Naive B cell (primary cell): ENCODE measurements around the gene MAGI2. TPM values are rescaled to one million over a fixed set of nuclear protein-coding genes. Genes with fewer than 3 reads are reported as not detected.
"Not testable (repeated sequence)": the region's sequence is repeated elsewhere in the genome, so short reads cannot be mapped to it uniquely, and the experiment has no call there.

Experiments used
- ATAC-seq, 2 donors: fragments of 150-1000 bp; cut with Tn5 transposase; 2 replicates each; pipeline ENCODE4 v1.10.0; 2021; ENCODE audit warnings: low read depth in 2 of 2, mild to moderate bottlenecking in 2 of 2, moderate library complexity in 2 of 2
- DNase-seq: peaks from one replicate; pipeline ENCODE4 v3.0.0; 2022
- H3K27ac Mint-ChIP-seq, 6 donors: one replicate each; pipeline ENCODE4 v1.8.0; 2020 to 2022; ENCODE audit warnings: mild to moderate bottlenecking in 6 of 6, mixed read lengths in 6 of 6, moderate library complexity in 5 of 6, inconsistent platforms in 2 of 6
- H3K27me3 Mint-ChIP-seq, 3 donors: one replicate each; pipeline ENCODE4 v1.8.0; 2021 to 2022; ENCODE audit warnings: mixed read lengths in 3 of 3, mild to moderate bottlenecking in 1 of 3
- H3K36me3 Mint-ChIP-seq, 2 donors: one replicate each; pipeline ENCODE4 v1.8.0; 2020 to 2022; ENCODE audit warnings: mixed read lengths in 2 of 2, inconsistent platforms in 1 of 2, mild to moderate bottlenecking in 1 of 2
- H3K4me1 Mint-ChIP-seq, 3 donors: one replicate each; pipeline ENCODE4 v1.8.0; 2020 to 2022; ENCODE audit warnings: mixed read lengths in 3 of 3, inconsistent platforms in 1 of 3, mild to moderate bottlenecking in 1 of 3, moderate library complexity in 1 of 3
- H3K4me3 Mint-ChIP-seq, 8 donors: one replicate each; pipeline ENCODE4 v1.8.0; 2020 to 2022; ENCODE audit warnings: mild to moderate bottlenecking in 8 of 8, mixed read lengths in 8 of 8, moderate library complexity in 8 of 8, inconsistent platforms in 2 of 8
- H3K9me3 Mint-ChIP-seq, 7 donors: one replicate each; pipeline ENCODE4 v1.8.0; 2020 to 2022; ENCODE audit warnings: mixed read lengths in 7 of 7, mild to moderate bottlenecking in 5 of 7, inconsistent platforms in 2 of 7, moderate library complexity in 1 of 7
- polyA plus RNA-seq, 6 donors: library from polyadenylated mRNA; unstranded; fragments of 300-500 nt; fragmentation: Illumina TruSeq; gene quantifications; one replicate each; pipeline ENCODE4 v1.2.3, GENCODE V29; 2021; ENCODE audit warnings: low read depth in 6 of 6

The MAGI2 gene
- polyA plus RNA-seq, 6 donors from 2014 or later, result 0.04 to 0.06 (median 0.04) TPM; not detected in 3

GRCh38 chr7:78967561-78967960, 485.9 kb downstream of the MAGI2 start:
- ATAC-seq, H3K4me3 Mint-ChIP-seq, H3K4me1 Mint-ChIP-seq, H3K27ac Mint-ChIP-seq, H3K9me3 Mint-ChIP-seq, DNase-seq, H3K36me3 Mint-ChIP-seq, H3K27me3 Mint-ChIP-seq: not testable (repeated sequence)

DNA sequence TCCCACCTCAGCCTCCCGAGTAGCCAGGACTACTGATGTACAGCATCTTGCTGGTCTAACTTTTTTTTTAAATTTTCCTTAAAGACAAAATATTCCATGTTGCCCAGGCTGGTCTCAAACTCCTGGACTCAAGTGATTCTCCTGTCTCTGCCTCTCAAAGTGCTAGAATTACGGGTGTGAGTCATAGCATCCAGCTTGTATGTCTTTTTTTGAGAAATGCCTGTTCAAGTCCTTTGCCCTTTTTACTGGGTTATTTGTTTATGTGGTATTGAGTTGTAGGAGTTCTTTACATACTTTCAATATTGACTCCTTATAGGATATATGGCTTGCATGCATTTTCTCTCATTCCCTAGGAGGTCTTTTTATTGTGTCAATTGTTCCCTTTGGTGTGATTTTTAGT, 486.4 kb downstream of the MAGI2 start:
- no peaks in the 10 kb centered on the region for H3K4me1 Mint-ChIP-seq
- ATAC-seq (no peak), DNase-seq (no peak)
- peaks cover 0 to 6% (median 0%) of the 10 kb centered on the region in 7 donors for H3K9me3 Mint-ChIP-seq
- no peaks in the 10 kb centered on the region for H3K27me3 Mint-ChIP-seq
- H3K27ac Mint-ChIP-seq, result no peak overlapping the region
- H3K36me3 Mint-ChIP-seq, result no peaks in the 10 kb centered on the region
- no peak overlapping the region for H3K4me3 Mint-ChIP-seq

GRCh38 chr7:78959477-78959876, 494.0 kb downstream of the MAGI2 start:
- no peaks in the 10 kb centered on the region for H3K27me3 Mint-ChIP-seq
- H3K27ac Mint-ChIP-seq, result no peak overlapping the region
- no peaks in the 10 kb centered on the region for H3K4me1 Mint-ChIP-seq
- ATAC-seq (no peak), DNase-seq (no peak)
- no peak overlapping the region for H3K4me3 Mint-ChIP-seq
- H3K36me3 Mint-ChIP-seq, result no peaks in the 10 kb centered on the region
- peaks cover 0 to 4% (median 1%) of the 10 kb centered on the region in 7 donors for H3K9me3 Mint-ChIP-seq

GRCh38 chr7:78955329-78955728, 498.1 kb downstream of the MAGI2 start:
- H3K4me1 Mint-ChIP-seq, result no peaks in the 10 kb centered on the region
- no peak overlapping the region for H3K27ac Mint-ChIP-seq
- no peaks in the 10 kb centered on the region for H3K36me3 Mint-ChIP-seq
- DNase-seq, result no peak
- peaks cover 0 to 12% (median 1%) of the 10 kb centered on the region in 7 donors for H3K9me3 Mint-ChIP-seq
- ATAC-seq, result no peak
- no peak overlapping the region for H3K4me3 Mint-ChIP-seq
- no peaks in the 10 kb centered on the region for H3K27me3 Mint-ChIP-seq

GRCh38 chr7:78953726-78954363, 499.6 kb downstream of the MAGI2 start:
- no peaks in the 10 kb centered on the region for H3K36me3 Mint-ChIP-seq
- no peak overlapping the region for H3K27ac Mint-ChIP-seq
- no peak overlapping the region for H3K4me3 Mint-ChIP-seq
- no peaks in the 10 kb centered on the region for H3K27me3 Mint-ChIP-seq
- no peaks in the 10 kb centered on the region for H3K4me1 Mint-ChIP-seq
- peaks cover 0 to 12% (median 1%) of the 10 kb centered on the region in 7 donors for H3K9me3 Mint-ChIP-seq
- ATAC-seq (no peak), DNase-seq (no peak)

- no peaks in the 10 kb centered on the region for H3K27me3 Mint-ChIP-seq
- no peak overlapping the region for H3K27ac Mint-ChIP-seq
- H3K4me3 Mint-ChIP-seq, result no peak overlapping the region
- no peaks in the 10 kb centered on the region for H3K4me1 Mint-ChIP-seq
- ATAC-seq (no peak), DNase-seq (no peak)
- H3K9me3 Mint-ChIP-seq, result peaks cover 0 to 12% (median 1%) of the 10 kb centered on the region in 7 donors
- H3K36me3 Mint-ChIP-seq, result no peaks in the 10 kb centered on the region
Observed at GRCh38 chr7:78953090-78953489, 500.4 kb downstream of the MAGI2 start.

- Mint-ChIP-seq H3K27me3 (no peaks in the 10 kb centered on the region), H3K4me3 (no peak overlapping the region), H3K9me3 (peaks cover 0 to 4% (median 0%) of the 10 kb centered on the region in 7 donors), H3K27ac (no peak overlapping the region), H3K36me3 (no peaks in the 10 kb centered on the region), H3K4me1 (no peaks in the 10 kb centered on the region)
- ATAC-seq, result no peak
- no peak for DNase-seq
Observed at GRCh38 chr7:78939669-78940068, 513.8 kb downstream of the MAGI2 start.

DNA sequence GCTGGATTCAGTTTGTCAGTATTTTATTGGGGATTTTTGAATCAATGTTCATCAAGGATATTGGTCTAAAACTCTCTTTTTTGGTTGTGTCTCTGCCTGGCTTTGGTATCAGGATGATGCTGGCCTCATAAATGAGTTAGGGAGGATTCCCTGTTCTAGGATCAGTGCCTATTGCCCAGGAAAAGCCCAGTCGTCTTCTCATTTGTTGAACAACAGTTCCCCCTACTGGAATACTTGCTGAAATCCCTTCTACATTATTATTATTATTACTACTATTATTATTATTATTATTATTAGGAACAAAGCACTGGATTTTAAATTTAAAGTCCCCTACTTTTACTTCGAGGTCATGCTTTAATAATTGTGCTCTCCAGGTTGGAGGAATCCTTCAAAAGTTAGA, 528.9 kb downstream of the MAGI2 start:
- DNase-seq (no peak), ATAC-seq (no peak)
- Mint-ChIP-seq H3K4me3 (no peak overlapping the region), H3K9me3 (peaks cover 0 to 3% (median 0%) of the 10 kb centered on the region in 7 donors), H3K4me1 (no peaks in the 10 kb centered on the region), H3K36me3 (no peaks in the 10 kb centered on the region), H3K27me3 (no peaks in the 10 kb centered on the region), H3K27ac (no peak overlapping the region)

- Mint-ChIP-seq H3K36me3 (no peaks in the 10 kb centered on the region), H3K27ac (no peak overlapping the region), H3K9me3 (peaks cover 0 to 11% (median 4%) of the 10 kb centered on the region in 7 donors), H3K4me3 (no peak overlapping the region), H3K4me1 (no peaks in the 10 kb centered on the region), H3K27me3 (no peaks in the 10 kb centered on the region)
- ATAC-seq (no peak), DNase-seq (no peak)
Observed at GRCh38 chr7:78912781-78913180, 540.7 kb downstream of the MAGI2 start.

DNA sequence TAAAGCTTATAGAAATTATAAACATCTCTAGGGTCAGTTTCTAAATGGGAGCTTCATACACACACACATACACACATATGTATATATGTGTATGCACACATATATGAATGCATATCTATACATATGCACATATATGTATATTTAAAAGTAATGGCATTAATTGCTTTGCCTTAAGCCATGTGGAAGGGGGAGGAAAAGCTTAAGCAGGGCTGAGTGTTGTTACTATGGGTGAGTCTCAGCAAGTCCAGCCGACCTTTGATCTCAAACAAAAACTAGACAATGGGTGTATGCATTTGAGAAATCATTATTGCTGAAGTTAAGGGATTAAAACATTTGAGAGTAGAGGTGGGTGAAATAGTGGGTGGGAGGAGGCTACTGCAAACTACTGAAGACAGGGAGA, 546.7 kb downstream of the MAGI2 start:
- Mint-ChIP-seq H3K4me3 (no peak overlapping the region), H3K27me3 (no peaks in the 10 kb centered on the region), H3K4me1 (no peaks in the 10 kb centered on the region), H3K36me3 (no peaks in the 10 kb centered on the region), H3K27ac (no peak overlapping the region), H3K9me3 (peaks cover 0 to 12% (median 2%) of the 10 kb centered on the region in 7 donors)
- DNase-seq (no peak), ATAC-seq (no peak)

- no peak for ATAC-seq
- Mint-ChIP-seq H3K4me1 (no peaks in the 10 kb centered on the region), H3K4me3 (no peak overlapping the region), H3K36me3 (no peaks in the 10 kb centered on the region), H3K27ac (no peak overlapping the region), H3K27me3 (no peaks in the 10 kb centered on the region), H3K9me3 (peaks cover 0 to 12% (median 3%) of the 10 kb centered on the region in 7 donors)
- DNase-seq, result no peak
Observed at GRCh38 chr7:78905436-78905835, 548.0 kb downstream of the MAGI2 start.

DNA sequence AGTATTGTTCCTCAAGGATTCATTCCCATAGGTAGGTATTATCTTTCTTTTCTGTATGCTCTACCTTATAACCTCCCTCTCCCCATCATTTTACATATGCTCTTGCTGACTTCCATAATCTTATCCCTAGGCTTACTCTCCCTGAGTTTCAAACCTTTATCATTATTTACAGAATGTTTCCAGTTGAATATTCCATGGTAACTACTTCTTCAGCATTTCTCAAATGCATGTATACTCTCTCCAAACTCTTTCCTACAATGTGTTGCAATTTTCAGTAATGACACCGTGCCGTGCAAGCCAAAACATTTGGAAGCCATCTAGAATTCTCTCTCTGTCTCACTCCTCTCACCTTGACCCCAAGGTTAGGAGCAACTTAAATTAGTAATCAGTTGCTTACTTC, 548.5 kb downstream of the MAGI2 start:
- H3K9me3 Mint-ChIP-seq, result peaks cover 0 to 12% (median 4%) of the 10 kb centered on the region in 7 donors
- H3K4me1 Mint-ChIP-seq, result no peaks in the 10 kb centered on the region

DNA sequence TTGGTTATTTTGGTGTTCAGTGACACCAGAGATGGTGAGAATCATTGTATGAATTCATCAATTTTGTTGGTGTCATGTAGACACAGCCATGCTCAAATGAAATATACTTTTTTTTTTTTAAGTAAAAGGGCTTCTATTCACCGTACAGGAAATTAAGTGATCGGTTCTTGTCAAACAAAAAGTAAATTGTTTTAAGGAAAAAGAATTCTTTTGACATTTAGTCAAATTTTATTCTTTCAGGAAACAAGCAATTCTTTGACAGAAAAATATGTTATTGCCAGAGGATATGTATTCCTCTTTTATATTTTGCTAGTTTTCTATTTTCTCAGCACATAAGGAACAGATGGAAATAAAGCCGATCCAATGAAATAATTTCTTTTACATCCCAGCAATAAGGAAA, 551.9 kb downstream of the MAGI2 start:
- H3K4me1 Mint-ChIP-seq, result no peaks in the 10 kb centered on the region
- no peak overlapping the region for H3K27ac Mint-ChIP-seq
- H3K9me3 Mint-ChIP-seq, result peaks cover 0 to 8% (median 2%) of the 10 kb centered on the region in 7 donors
- H3K4me3 Mint-ChIP-seq, result no peak overlapping the region
- no peaks in the 10 kb centered on the region for H3K27me3 Mint-ChIP-seq
- H3K36me3 Mint-ChIP-seq, result no peaks in the 10 kb centered on the region
- ATAC-seq (no peak), DNase-seq (no peak)

More for the DNA sequence above, 548.5 kb downstream of the MAGI2 start:
- Mint-ChIP-seq H3K36me3 (no peaks in the 10 kb centered on the region), H3K27ac (no peak overlapping the region), H3K27me3 (no peaks in the 10 kb centered on the region), H3K4me3 (no peak overlapping the region)
- DNase-seq (no peak), ATAC-seq (no peak)

- H3K27ac Mint-ChIP-seq, result no peak overlapping the region
Observed at GRCh38 chr7:78900806-78901205, 552.7 kb downstream of the MAGI2 start.

GRCh38 chr7:78895393-78895792, 558.1 kb downstream of the MAGI2 start:
- Mint-ChIP-seq H3K4me3 (no peak overlapping the region), H3K27ac (no peak overlapping the region), H3K9me3 (peaks cover 0 to 7% (median under 1%) of the 10 kb centered on the region in 7 donors), H3K36me3 (no peaks in the 10 kb centered on the region), H3K27me3 (no peaks in the 10 kb centered on the region), H3K4me1 (no peaks in the 10 kb centered on the region)
- DNase-seq, result no peak
- no peak for ATAC-seq

More at GRCh38 chr7:78900806-78901205, 552.7 kb downstream of the MAGI2 start:
- no peaks in the 10 kb centered on the region for H3K4me1 Mint-ChIP-seq
- DNase-seq (no peak), ATAC-seq (no peak)
- peaks cover 0 to 8% (median 2%) of the 10 kb centered on the region in 7 donors for H3K9me3 Mint-ChIP-seq
- no peaks in the 10 kb centered on the region for H3K36me3 Mint-ChIP-seq
- H3K27me3 Mint-ChIP-seq, result no peaks in the 10 kb centered on the region
- no peak overlapping the region for H3K4me3 Mint-ChIP-seq
